GM21447 (cell line): ENCODE measurements around the gene TMEM143.

Source experiments
- ATAC-seq: cut with Tn5 transposase; IDR thresholded peaks from one replicate; pipeline ENCODE4 v1.9.1; 2021; ENCODE audit not compliant: unreplicated experiment

The TMEM143 gene

GRCh38 chr19:48361912-48362311 is 1.8 kb downstream of the TMEM143 start:
- no peak for ATAC-seq

GRCh38 chr19:48359123-48359522 is 4.6 kb downstream of the TMEM143 start:
- ATAC-seq = no peak

- no peak for ATAC-seq
Observed at GRCh38 chr19:48355365-48355954, 8.3 kb downstream of the TMEM143 start.

GRCh38 chr19:48354332-48354992 is 9.3 kb downstream of the TMEM143 start:
- ATAC-seq = no peak

- ATAC-seq = no peak
Observed at GRCh38 chr19:48353677-48354076, 10.1 kb downstream of the TMEM143 start.

- no peak for ATAC-seq
Observed at GRCh38 chr19:48351341-48351752, 12.4 kb downstream of the TMEM143 start.

- no peak for ATAC-seq
Observed at GRCh38 chr19:48350856-48351255, 12.9 kb downstream of the TMEM143 start.

- no peak for ATAC-seq
Observed at GRCh38 chr19:48348737-48349136, 15.0 kb downstream of the TMEM143 start.

- ATAC-seq = no peak
Observed at GRCh38 chr19:48348045-48348444, 15.7 kb downstream of the TMEM143 start.

- no peak for ATAC-seq
Observed at GRCh38 chr19:48346191-48346590, 17.5 kb downstream of the TMEM143 start.

- no peak for ATAC-seq
Observed at GRCh38 chr19:48344892-48345291, 18.8 kb downstream of the TMEM143 start.

GRCh38 chr19:48342841-48343540 is 20.7 kb downstream of the TMEM143 start:
- no peak for ATAC-seq

- no peak for ATAC-seq
Observed at GRCh38 chr19:48342414-48342738, 21.4 kb downstream of the TMEM143 start.

GRCh38 chr19:48341515-48342413 is 22.0 kb downstream of the TMEM143 start:
- no peak for ATAC-seq

- no peak for ATAC-seq
Observed at GRCh38 chr19:48340995-48341394, 22.7 kb downstream of the TMEM143 start.

- no peak for ATAC-seq
Observed at GRCh38 chr19:48338802-48339503, 24.8 kb downstream of the TMEM143 start.

GRCh38 chr19:48338253-48338755 is 25.4 kb downstream of the TMEM143 start:
- no peak for ATAC-seq

- ATAC-seq = peak; percentile 30
Observed at GRCh38 chr19:48333467-48334384, 30.0 kb downstream of the TMEM143 start.

- ATAC-seq = peak; percentile 58
Observed at GRCh38 chr19:48332662-48333466, 30.9 kb downstream of the TMEM143 start.
